Stimulated activated CD4-positive, alpha-beta T cell treated with anti-CD3 and anti-CD28 coated beads, Interleukin-12 subunit alpha, Interleukin-12 subunit beta, amount 100 ng/mL, for 4 hours (primary cell): ENCODE results near the gene CTRB2.
"Not testable (repeated sequence)": the region's sequence is repeated elsewhere in the genome, so short reads cannot be mapped to it uniquely, and the experiment has no call there.

Experiments
- DNase-seq: peaks from one replicate; pipeline ENCODE4 v3.0.0-alpha.2; 2020

The CTRB2 gene

DNA sequence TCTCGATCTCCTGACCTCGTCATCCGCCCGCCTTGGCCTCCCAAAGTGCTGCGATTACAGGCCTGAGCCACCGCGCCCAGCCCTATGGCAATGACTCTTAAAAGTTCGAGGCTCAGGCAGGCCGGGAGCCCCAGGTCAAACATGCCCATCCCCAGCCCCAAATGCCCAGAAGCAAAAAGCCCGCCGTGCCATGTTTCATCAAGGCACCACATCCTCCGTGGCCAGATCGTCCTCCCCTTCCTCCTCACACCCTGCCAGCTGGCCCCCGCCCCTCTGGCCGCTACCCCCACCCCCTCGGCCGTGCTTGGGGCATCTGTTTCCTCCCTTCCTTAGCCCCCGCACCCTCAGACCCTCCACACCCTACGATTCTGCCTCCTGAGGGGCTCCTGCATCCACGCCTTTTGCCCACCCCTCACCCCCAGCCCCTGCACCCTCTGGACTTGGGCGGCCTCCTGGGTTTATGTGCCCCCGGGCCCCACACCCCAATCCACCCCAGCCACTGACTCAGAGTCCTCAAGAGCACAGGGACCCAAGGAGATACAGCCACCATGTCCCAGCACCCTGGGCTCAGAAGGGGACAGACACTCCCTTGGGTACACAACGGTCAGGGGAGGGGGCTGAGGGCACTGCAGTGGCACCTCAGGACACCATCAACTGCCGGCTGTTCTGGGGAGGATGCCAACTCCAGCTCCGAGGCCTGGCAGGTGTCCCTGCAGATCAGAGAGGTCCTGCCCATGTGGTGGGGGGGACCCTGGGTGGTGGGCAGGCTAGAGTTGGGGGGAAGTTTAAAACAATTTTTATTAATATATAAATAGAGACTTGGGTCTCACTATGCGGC, 18.9 kb upstream of the CTRB2 start:
- DNase-seq: no peak

- DNase-seq: no peak
These were observed 18.1 kb upstream of the CTRB2 start for GRCh38 chr16:75225092-75225491.

DNA sequence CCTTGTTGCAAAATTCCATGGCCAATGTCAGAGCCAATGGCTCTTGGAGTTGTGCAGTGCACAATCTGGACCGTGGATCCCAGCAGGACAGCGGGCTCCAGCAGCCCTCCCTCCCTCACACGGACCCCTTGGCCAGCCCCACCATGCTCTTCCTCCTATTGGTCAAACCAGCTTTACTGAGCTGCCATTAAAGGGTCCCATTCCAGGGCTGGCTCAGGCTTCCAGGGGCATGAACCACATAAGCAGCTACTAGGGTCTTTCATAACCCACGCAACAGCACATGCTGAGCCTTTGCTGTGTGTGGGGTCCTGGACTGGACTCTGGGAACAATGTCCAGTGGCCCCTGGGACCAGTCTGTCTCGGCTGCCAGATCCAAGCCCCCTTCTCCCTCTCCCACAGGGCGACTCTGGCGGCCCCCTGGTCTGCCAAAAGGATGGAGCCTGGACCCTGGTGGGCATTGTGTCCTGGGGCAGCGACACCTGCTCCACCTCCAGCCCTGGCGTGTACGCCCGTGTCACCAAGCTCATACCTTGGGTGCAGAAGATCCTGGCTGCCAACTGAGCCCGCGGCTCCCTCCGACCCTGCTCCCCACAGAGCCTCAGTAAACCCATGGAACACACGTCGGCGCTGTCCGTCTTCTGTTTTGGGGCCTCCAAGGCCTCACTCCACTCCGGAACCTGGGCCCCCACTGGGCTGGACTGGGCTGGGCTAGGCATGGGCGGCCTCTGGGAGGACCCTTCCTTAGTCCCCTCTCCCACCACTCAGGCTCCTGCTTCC, 17.5 kb upstream of the CTRB2 start:
- no peak for DNase-seq

GRCh38 chr16:75223129-75223528, 16.2 kb upstream of the CTRB2 start:
- DNase-seq: not testable (repeated sequence)

GRCh38 chr16:75222271-75222783, 15.4 kb upstream of the CTRB2 start:
- DNase-seq: no peak

- DNase-seq: no peak
These were observed 12.9 kb upstream of the CTRB2 start for GRCh38 chr16:75219838-75220237.

GRCh38 chr16:75219088-75219487, 12.1 kb upstream of the CTRB2 start:
- DNase-seq: no peak

DNA sequence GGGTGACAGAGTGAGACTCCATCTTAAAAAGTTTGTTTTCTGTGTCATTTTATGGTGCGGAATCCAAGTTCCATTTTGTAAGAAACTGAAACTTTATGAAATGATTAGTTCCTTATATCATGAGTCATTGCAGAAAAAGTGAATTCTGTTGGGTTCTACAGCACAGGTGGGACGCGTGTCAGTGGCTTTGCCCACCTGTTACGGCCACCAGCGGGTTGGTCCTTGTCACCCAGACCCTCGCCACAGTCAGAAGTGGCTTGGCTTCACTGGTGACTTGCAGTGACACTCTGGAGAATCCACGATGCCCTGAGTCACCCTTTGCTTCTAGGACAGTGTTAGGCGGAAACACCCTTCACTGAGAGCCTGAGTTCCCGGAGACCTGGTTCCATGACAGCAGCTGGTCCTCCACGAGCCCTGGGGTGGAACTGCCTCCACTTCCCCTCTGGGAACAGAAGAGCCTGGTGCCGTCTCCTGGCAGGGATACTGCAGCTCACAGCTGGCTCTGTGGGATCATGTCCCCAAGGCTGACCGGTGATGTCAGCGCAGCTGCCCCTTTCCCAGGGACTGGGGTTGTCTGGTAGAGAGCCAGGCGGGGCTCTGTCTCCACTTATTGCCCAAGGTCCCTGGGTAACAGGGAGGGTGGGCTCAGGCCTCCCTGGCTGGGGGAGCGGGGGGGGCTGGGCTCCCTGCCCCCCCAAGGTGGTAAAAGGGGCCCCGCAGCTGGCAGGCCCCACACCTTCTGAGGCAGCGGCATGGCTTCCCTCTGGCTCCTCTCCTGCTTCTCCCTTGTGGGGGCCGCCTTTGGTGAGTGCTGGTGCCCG, 11.5 kb upstream of the CTRB2 start, which contains the start of gene CTRB1:
Gene CTRB1 (plus strand): TSS at position 733 of the 821 bp plus-strand sequence. CDS start 20 bp downstream, at position 753.
- DNase-seq: no peak

- DNase-seq: no peak
These were observed 10.5 kb upstream of the CTRB2 start for GRCh38 chr16:75217389-75217851.

DNA sequence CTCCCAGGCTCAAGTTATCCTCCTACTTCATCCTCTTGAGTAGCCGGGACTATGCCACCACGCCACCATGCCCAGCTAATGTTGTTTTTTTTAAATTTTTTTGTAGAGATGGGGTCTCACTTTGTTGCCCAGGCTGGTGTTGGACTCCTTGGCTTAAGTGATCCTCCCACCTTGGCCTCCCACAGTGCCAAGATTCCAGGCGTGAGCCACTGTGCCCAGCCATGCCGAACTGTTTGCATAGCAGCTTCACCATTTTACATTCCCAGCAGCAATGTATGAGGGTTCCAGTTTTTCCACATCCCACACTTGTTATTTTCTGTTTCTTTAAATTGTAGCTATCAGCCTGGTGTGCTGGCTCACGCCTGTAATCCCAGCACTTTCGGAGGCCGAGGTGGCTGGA, 9.6 kb upstream of the CTRB2 start:
- DNase-seq: no peak

GRCh38 chr16:75216127-75216526, 9.2 kb upstream of the CTRB2 start:
- no peak for DNase-seq

- DNase-seq: not testable (repeated sequence)
These were observed 4.3 kb upstream of the CTRB2 start for GRCh38 chr16:75211286-75211685.

DNA sequence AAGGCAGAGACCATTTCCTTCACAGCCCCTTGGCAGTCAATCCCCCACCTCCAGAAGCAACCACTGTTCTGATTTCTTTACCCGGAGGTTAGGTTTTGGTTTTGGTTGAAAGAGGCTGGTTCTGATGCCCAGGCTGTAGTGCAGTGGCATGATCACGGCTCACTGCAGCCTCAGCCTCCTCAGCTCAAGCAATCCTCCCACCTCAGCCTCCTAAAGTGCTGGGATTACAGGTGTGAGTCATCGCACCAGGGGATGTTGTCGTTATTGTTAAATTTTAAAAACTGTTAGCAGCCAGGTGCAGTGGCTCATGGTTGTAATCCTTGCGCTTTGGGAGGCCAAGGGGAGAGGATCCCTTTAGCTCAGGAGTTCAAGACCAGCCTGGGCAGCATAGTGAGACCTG, 3.0 kb upstream of the CTRB2 start:
- DNase-seq: no peak

- not testable (repeated sequence) for DNase-seq
These were observed 2.6 kb upstream of the CTRB2 start for GRCh38 chr16:75209514-75209913.

DNA sequence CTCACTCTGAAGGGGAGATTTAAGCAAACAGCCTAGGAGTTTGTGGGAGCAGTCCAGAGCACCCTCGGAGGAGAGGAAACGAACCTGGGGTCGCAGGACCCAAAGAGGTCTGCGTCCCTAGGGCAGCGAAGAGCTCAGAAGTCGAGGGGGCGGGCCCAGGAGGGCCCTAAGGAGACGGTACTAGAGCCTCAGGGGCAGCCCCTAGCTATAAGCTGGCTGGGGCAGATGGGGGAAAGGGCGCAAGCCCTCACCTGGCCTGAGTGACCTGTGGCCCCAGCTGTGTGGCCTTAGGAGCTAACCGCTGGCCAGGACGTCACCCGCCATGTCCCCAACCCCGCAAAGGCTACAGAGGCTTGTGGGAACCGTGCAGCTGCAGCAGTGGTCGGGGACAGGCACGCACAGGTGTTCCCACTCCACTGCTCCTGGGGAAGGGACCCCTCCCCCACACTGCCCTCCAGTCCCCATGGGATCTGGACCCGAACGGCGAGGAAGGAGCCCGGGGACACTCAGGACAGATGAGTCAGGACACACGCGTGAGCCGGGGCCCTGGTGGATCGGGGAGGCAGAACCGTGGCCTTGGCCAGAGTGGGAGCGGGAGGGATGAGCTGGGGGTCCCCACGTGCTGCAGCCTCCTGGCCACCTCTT, 2.0 kb upstream of the CTRB2 start:
- no peak for DNase-seq

GRCh38 chr16:75208242-75208825, 1.4 kb upstream of the CTRB2 start:
- DNase-seq: no peak

DNA sequence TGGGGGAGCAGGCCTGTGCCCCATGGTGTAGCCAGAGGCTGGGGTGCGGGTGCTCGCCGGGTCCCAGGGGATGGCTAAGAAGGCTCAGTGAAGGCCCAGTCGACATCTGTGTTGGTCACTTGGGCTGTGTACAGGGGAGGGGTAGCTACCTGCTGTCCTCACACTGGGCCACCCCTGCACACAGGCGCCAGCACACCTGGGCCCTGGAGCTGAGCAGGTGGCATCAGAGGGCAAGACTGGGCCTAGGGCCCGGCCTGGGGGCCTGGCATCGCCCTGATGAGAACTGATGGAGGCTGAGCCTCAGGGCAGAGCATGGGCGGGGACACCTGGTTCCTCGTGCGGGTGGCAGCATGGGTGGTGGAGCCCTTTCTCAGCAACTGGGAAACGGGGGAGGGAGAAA, 870 bp upstream of the CTRB2 start:
- no peak for DNase-seq

- not testable (repeated sequence) for DNase-seq
These were observed 806 bp downstream of the CTRB2 start for GRCh38 chr16:75205961-75206748.

DNA sequence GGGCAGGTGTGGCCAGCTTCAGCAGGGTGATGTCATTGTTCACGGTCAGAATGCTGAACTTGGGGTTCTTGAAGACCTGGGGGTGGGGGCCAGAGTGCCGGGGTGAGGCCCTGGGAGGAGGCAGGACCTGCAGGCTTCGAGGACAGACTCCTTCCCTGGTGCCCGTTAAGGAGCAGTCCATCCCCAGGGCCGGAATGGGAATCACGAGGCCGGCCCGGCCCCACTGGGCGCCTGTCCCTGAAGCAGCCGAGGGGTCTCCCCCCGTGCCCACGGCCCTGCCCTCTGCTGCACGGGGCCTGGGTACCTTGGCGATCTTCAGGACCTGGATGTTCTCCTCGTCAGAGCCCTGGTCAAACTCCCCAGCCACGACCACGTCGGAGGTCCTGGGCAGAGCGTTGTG, 1.5 kb downstream of the CTRB2 start:
- DNase-seq: not testable (repeated sequence)

DNA sequence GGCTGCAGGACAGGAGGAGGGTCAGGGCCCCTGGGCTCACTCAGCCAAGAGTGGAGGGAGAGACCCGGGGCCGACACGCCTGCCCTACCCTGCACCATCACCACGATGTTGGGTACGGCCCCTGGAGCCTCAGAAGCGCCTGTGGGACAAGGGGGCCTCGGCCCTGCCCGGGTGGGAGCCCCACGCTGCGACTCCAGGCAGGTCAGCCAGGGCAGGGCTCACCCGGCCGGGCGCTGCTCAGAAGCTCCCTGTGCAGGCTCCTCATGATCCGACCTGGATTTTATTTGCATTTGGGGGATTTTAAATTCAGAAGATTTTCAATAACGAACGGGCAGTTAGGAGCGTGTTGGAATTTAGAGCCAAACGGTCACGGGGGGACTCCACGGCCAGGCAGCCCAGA, 2.1 kb downstream of the CTRB2 start:
- DNase-seq: not testable (repeated sequence)

DNA sequence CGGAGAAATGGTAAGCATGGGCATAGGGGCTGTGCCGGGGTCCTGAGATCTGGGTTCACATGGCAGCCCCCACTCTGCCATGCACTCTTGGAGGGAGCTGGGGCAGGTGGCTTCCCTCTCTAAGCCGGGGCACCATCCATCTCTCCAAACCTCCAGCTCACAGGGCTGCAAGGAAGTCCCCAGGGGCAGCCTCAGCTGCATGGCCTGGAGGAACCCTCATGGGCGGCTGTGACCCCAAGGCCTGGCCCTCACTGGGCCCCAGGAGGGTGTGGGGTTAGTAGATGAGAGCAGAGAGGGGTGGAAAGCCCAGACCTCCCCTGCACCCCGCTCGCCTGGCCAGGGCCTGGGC, 2.6 kb downstream of the CTRB2 start:
- no peak for DNase-seq
